Pulmonary artery endothelial cell (primary cell): Measurements from ENCODE around the gene ARHGAP25. TPM values are rescaled to one million over a fixed set of nuclear protein-coding genes. Genes with fewer than 3 reads are reported as not detected.

Experiments used
- DNase-seq: peaks from one replicate; pipeline ENCODE4 v3.0.0-alpha.2; 2011; ENCODE audit warnings: low read depth, low spot score
- total RNA-seq: library from RNA; depleted of rRNA; stranded (reverse); fragments of >200 nt; gene quantifications from 2 replicates; pipeline ENCODE4 v1.2.3, GENCODE V29; 2014

Gene ARHGAP25
- total RNA-seq, 1 donor from 2014 or later, result 1.5 TPM

GRCh38 chr2:68742626-68743415, 8.2 kb downstream of the ARHGAP25 start:
- DNase-seq, result no peak

- DNase-seq, result no peak
Observed at GRCh38 chr2:68743531-68743930, 8.9 kb downstream of the ARHGAP25 start.

GRCh38 chr2:68744366-68744912, 9.8 kb downstream of the ARHGAP25 start:
- DNase-seq, result no peak

GRCh38 chr2:68745006-68745405, 10.4 kb downstream of the ARHGAP25 start:
- no peak for DNase-seq

GRCh38 chr2:68746408-68746807, 11.8 kb downstream of the ARHGAP25 start:
- no peak for DNase-seq

- no peak for DNase-seq
Observed at GRCh38 chr2:68747413-68747812, 12.8 kb downstream of the ARHGAP25 start.

GRCh38 chr2:68747900-68748299, 13.3 kb downstream of the ARHGAP25 start:
- no peak for DNase-seq

GRCh38 chr2:68748568-68748967, 14.0 kb downstream of the ARHGAP25 start:
- no peak for DNase-seq

GRCh38 chr2:68749345-68749744, 14.7 kb downstream of the ARHGAP25 start:
- no peak for DNase-seq

- DNase-seq, result no peak
Observed at GRCh38 chr2:68750592-68751396, 16.2 kb downstream of the ARHGAP25 start.

- peak; percentile 75 for DNase-seq
Observed at GRCh38 chr2:68751397-68752339, 17.1 kb downstream of the ARHGAP25 start.

- DNase-seq, result no peak
Observed at GRCh38 chr2:68753318-68753717, 18.7 kb downstream of the ARHGAP25 start.

- no peak for DNase-seq
Observed at GRCh38 chr2:68755071-68755470, 20.5 kb downstream of the ARHGAP25 start.

GRCh38 chr2:68756178-68756577, 21.6 kb downstream of the ARHGAP25 start:
- no peak for DNase-seq

- no peak for DNase-seq
Observed at GRCh38 chr2:68757081-68757480, 22.5 kb downstream of the ARHGAP25 start.

- no peak for DNase-seq
Observed at GRCh38 chr2:68762100-68762499, 27.5 kb downstream of the ARHGAP25 start.

GRCh38 chr2:68762665-68763064, 28.1 kb downstream of the ARHGAP25 start:
- DNase-seq, result peak; percentile 37

- no peak for DNase-seq
Observed at GRCh38 chr2:68764041-68764805, 29.6 kb downstream of the ARHGAP25 start.

- no peak for DNase-seq
Observed at GRCh38 chr2:68764806-68765311, 30.2 kb downstream of the ARHGAP25 start.

- no peak for DNase-seq
Observed at GRCh38 chr2:68765739-68766375, 31.2 kb downstream of the ARHGAP25 start.
